GM21447 (cell line): Measurements from ENCODE around the gene TCERG1L.

Source experiments
- ATAC-seq: cut with Tn5 transposase; IDR thresholded peaks from one replicate; pipeline ENCODE4 v1.9.1; 2021; ENCODE audit not compliant: unreplicated experiment

The TCERG1L gene

DNA sequence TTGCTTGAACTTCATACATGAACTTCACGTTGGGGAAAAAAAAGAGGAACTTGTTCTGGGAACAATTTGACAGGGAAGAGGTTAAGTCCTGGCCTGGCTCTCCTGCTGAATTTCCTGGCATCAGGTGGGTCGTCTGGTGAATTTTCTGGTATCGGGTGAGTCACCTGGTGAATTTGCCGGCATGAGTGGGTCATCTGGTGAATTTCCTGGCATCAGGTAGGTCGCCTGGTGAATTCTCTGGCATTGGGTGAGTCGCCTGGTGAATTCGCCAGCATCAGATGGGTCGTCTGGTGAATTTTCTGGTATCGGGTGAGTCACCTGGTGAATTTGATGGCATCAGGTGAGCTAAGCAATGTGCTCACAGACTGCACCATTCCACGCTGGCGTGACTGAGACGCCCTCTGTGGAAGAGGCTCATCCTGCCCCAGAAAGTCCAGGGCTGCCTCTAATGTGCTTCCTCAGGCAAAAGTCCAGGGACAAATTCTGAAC, 255.4 kb downstream of the TCERG1L start:
- ATAC-seq, result no peak

DNA sequence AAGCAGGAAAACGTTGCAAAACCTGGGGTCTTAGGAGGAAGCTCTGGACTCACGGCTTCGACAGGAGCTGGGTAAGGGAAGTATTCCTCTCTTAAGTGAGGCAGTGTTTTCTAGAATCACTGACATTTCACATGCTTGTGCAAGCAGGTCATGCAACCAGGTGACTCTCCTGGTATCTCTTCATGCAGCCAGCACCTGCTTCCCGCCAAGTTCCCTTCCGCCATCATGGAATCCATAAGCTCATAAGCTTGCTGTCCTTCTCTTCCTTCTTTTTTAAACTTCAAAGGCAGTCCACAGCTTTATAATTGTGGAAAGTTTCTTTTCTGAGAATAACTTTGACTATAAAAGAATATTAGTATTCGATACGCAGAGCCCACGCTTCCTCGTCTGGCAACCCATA, 256.1 kb downstream of the TCERG1L start:
- no peak for ATAC-seq

DNA sequence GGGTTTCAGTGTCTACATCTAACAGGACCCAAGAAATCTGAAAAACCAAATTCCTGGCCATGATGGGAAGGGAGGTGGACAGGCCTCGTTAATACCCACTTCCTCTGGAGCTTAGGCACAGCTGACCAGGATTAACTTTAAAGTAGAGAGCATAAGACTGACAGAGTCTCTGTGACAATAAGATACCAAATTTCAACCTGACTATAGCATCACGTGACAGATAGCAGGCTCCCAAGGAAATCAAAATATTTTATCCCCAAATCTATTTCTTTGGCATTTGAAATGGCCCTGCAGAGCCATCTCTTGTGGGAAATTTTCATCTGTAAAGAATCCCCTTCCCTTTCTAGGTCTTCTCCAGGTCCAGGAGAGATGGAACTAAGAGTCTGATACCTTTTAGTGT, 258.3 kb downstream of the TCERG1L start:
- no peak for ATAC-seq

DNA sequence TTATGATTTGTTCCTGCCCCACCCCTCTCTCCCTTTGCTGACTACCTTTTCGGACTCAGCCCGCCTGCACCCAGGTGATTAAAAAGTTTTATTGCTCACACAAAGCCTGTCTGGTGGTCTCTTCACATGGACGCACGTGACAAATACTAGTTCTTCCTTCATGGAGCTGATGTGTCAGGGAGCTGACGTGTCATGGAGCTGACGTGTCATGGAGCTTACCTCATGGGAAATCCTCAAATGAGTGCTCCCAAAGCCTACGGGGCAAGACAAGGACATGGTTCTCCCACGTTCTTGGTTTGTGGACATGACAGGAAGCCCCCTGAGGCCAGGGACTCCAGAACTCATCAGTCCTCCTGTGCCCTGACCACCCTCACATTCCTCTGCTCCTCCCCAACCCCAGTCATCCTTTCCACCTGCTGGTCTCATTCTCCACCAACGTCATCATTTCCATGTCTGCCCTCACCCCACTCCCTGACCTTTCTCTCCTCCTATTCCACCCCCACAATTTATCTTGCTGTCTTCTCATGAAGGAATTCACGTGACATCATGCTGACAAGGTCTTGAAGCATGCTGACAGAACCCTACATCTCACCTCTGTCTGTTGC, 261.3 kb downstream of the TCERG1L start:
- no peak for ATAC-seq

DNA sequence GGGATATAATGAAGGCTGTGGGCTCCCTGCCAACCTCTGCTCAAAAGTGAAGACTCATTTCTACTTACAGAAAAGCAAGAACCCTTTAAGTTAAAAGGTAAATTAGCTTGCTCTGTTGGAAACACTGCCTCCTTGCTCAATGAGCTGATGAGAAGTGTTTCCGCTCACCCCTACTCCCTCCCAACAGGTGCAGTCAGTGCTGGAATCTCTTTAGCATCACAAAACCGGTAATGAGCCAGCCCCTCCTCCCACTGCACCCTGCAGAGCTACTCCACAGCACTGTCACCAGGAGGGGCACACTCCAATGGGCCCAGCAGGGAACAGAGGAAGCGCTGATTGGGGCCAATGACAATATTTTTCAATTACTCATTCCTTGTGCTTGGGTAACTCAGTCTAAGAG, 262.5 kb downstream of the TCERG1L start:
- no peak for ATAC-seq

DNA sequence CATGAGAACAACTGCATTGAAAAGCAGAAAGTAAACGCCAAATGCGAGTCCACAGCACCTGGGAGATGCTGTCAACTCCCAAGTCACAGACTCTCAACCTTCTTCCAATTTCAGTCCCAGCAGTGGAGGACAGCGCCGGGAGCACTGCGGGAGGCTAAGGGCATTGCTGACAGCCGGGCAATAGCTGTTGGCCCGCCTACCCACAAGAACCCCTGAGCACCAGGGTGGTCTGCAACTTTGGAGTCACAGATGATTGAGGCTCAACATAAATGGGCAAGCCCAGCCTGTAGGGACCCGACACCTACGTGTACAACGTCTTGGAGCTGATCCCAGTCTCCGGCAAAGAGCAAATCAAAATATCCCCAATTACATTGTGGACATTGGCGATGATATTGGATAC, 262.9 kb downstream of the TCERG1L start:
- no peak for ATAC-seq

DNA sequence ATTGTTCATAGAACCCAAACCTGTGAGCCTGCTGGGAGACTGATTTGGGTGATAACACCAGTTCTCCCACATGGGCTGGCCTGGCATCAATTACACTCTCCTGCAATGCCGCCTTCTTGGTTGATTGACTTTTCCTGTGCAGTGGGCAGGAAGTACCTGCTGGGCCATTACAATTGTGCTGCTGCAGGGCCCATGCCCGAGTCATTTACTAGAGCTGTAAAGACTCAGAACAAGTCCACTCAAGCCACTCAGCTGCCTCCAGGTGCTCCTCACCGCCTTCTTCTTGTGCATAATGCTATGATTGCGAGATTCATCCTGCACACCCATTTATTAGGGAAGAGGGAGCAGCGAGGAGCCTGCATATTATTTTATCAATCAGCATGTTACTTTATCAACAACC, 264.0 kb downstream of the TCERG1L start:
- no peak for ATAC-seq

DNA sequence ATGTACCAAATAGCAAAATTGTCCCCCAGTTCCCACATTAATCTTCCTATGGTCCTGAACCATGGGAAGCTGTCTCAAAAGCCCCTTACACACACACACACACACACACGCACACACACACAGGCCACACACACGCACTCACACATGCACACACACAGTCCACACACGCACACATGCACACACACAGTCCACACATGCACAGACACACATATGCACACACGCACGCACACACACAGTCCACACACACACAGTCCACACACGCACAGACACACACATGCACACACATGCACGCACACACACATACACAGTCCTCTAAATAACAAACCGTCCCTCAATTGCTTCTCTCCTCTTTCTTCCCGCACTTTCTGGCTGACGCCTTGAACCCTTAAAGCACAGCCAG, 265.3 kb downstream of the TCERG1L start:
- no peak for ATAC-seq

DNA sequence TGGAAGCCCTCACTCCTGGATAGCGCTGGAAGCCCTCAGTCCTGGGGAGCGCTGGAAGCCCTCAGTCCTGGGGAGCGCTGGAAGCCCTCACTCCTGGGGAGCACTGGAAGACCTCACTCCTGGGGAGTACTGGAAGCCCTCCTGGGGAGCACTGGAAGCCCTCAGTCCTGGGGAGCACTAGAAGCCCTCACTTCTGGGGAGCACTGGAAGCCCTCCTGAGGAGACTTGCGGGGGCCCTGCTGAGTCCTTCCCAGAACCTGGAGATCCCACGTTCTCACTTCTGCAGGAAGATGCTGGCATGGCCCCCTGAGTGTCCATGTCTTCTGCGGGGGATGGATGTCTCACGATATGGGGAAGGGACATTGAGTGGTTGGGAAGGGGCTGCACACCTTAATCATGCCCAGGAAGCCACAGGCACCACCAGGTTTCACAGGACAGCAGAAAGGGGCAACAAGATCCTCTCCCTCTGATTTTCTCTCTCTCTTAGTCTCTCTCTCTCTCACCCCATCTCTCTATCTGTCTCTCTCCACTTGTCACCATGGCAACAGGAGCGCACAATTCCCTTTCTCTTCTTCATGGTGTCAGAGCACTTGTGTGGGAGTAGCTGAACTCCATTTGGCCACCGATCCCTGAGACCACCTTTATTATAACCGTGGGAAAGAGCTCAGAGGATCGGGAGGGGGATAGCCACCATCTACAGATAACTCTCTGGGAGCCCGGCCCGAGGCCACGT, 267.0 kb downstream of the TCERG1L start:
- no peak for ATAC-seq

DNA sequence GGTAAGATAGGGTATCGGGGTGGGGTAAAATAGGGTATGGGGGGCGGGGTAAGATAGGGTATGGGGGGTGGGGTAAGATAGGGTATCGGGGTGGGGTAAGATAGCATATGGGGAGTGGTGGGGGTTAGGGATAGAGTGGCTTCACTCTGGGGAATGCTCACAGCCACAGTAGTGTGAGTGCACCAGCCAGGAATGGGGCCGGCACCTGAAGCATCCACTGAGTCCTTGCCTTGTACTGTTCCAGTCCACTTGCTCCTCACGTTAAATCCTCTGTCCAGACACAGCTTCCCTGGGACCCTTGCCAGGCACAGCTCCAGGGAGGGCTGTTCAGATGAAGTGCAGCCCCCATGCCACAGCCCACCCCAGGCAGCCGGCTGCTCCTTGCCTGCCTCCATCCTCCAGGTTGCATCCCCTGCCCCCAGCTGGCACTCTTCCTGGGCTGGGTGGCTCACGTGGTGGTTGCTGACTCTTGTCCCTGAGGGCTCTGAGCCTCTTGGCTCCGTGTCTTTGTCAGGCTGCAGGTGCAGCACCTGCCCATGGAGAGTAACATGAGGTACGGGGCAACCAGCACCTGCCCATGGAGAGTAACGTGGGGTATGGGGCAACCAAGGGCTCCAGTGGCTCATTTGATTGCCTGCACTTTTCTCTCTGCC, 268.4 kb downstream of the TCERG1L start:
- ATAC-seq, result no peak
